ENCODE data around the gene EML6.

- no peak for TF ChIP-seq CTCF (conservative IDR thresholded peaks at IDR 0.05 in 1 of 2, IDR thresholded peaks at IDR 0.05 in 1 of 2; ENCODE audit: extremely low read depth in 1 of 2, insufficient read depth in 1 of 2, low read depth in 1 of 2, low read length in 2 of 2)
- no peak for TF ChIP-seq EZH2 (IDR thresholded peaks at IDR 0.05; ENCODE audit: borderline replicate concordance, low read length)
These were observed 7.1 kb upstream of the EML6 start for GRCh38 chr2:54716375-54716774.
